OCI-LY3 (cell line): ENCODE data around the gene RBM4B.
A peak's percentile ranks its signal among the peaks of the same experiment; 100 is the strongest.

Experiments used
- H2AFZ ChIP-seq: fragments of 200-600, 300-600 bp; shearing (Covaris generic); 2 replicates; pipeline ENCODE4 v1.6.0; 2014; ENCODE audit warnings: antibody characterized with exemption, low read depth, low read length
- H3K27ac ChIP-seq: fragments of 200-600, 300-600 bp; sonication (generic); 2 replicates; pipeline ENCODE4 v1.5.1; 2014; ENCODE audit warnings: mild to moderate bottlenecking, low read length, moderate library complexity, mixed read lengths
- H3K27me3 ChIP-seq: fragments of 200-600, 300-600 bp; sonication (generic); 2 replicates; pipeline ENCODE4 v1.6.1; 2014; ENCODE audit warnings: low read depth, low read length, mixed read lengths
- H3K36me3 ChIP-seq: fragments of 200-600, 300-600 bp; sonication (generic); replicated peaks from 2 replicates; pipeline ENCODE3; 2014; ENCODE audit warnings: low read depth, low read length, mixed read lengths
- H3K4me1 ChIP-seq: fragments of 300-600, 200-600 bp; sonication (generic); 2 replicates; pipeline ENCODE4 v1.6.1; 2014; ENCODE audit warnings: low read length, mixed read lengths
- H3K4me2 ChIP-seq: fragments of 200-600, 300-600 bp; sonication (generic); 2 replicates; pipeline ENCODE4 v1.6.1; 2014; ENCODE audit warnings: low read length, mixed read lengths
- H3K4me3 ChIP-seq: fragments of 300-600, 200-600 bp; sonication (generic); 2 replicates; pipeline ENCODE4 v1.5.1; 2014; ENCODE audit warnings: antibody characterized with exemption, mild to moderate bottlenecking, low read length, moderate library complexity
- H3K79me2 ChIP-seq: fragments of 300-600, 200-600 bp; shearing (Covaris generic); 2 replicates; pipeline ENCODE4 v1.6.1; 2014; ENCODE audit warnings: mild to moderate bottlenecking, low read length, mixed read lengths
- H3K9ac ChIP-seq: fragments of 300-600, 200-600 bp; shearing (Covaris generic); 2 replicates; pipeline ENCODE4 v1.6.0; 2014; ENCODE audit warnings: mild to moderate bottlenecking, low read length, moderate library complexity
- H3K9me3 ChIP-seq: fragments of 200-600, 300-600 bp; shearing (Covaris generic); 2 replicates; pipeline ENCODE4 v1.6.1; 2014; ENCODE audit warnings: low read length, mixed read lengths; ENCODE audit not compliant: insufficient read depth
- H4K20me1 ChIP-seq: fragments of 200-600, 300-600 bp; sonication (generic); 2 replicates; pipeline ENCODE4 v1.6.1; 2016; ENCODE audit warnings: low read length, mixed read lengths; ENCODE audit not compliant: insufficient read depth
- EZH2phosphoT487 ChIP-seq: fragments of 200-600 bp; shearing (Covaris generic); IDR thresholded peaks from 2 replicates; pipeline ENCODE4 v1.6.1; 2018; ENCODE audit warnings: antibody characterized with exemption, mixed run types, low read depth
- TF ChIP-seq, protein P1 (sequence below): fragments of 200-600, 300-600 bp; sonication (generic); IDR thresholded peaks from 2 replicates; pipeline ENCODE4 v1.5.1; 2014; ENCODE audit warnings: antibody characterized with exemption, low read length, low read depth

The RBM4B gene

DNA sequence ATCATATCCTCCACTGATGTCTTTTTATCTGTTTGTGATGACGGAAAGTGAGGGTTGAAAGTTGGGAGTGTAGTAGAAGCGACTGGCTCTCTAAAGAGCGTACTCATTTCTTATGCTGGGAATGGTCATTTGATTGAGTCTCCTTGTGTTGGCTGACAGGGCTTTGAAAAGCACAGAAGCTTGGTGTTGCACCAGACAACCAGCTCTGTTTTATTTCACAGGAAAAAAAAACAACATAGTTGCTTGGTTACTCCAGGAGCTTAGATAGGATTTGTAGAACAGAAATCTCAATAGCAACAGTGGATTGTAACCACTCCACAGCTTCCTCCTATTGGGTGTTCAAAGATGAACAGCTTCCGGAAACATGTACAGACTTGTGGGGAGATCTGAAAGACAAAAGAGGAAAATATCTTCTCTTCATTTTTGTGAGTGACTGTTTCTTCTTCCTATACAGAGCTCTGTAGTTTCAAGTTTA is 58.6 kb downstream of the RBM4B start:
- peaks cover 70% of the 10 kb centered on the region for H4K20me1 ChIP-seq
- H3K9me3 ChIP-seq = no peaks in the 10 kb centered on the region
- H3K79me2 ChIP-seq = peaks cover 92% of the 10 kb centered on the region
- peak overlapping the region; percentile 88 for H3K4me3 ChIP-seq
- H3K27ac ChIP-seq = peak overlapping the region; percentile 21
- no peak overlapping the region for H2AFZ ChIP-seq
- no peak overlapping the region for H3K9ac ChIP-seq
- TF ChIP-seq, protein P1, sequence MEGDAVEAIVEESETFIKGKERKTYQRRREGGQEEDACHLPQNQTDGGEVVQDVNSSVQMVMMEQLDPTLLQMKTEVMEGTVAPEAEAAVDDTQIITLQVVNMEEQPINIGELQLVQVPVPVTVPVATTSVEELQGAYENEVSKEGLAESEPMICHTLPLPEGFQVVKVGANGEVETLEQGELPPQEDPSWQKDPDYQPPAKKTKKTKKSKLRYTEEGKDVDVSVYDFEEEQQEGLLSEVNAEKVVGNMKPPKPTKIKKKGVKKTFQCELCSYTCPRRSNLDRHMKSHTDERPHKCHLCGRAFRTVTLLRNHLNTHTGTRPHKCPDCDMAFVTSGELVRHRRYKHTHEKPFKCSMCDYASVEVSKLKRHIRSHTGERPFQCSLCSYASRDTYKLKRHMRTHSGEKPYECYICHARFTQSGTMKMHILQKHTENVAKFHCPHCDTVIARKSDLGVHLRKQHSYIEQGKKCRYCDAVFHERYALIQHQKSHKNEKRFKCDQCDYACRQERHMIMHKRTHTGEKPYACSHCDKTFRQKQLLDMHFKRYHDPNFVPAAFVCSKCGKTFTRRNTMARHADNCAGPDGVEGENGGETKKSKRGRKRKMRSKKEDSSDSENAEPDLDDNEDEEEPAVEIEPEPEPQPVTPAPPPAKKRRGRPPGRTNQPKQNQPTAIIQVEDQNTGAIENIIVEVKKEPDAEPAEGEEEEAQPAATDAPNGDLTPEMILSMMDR = no peak
- no peak for TF ChIP-seq EZH2phosphoT487
- no peaks in the 10 kb centered on the region for H3K27me3 ChIP-seq
- H3K36me3 ChIP-seq = peaks cover 51% of the 10 kb centered on the region
- peak overlapping the region; percentile 94 for H3K4me2 ChIP-seq
- H3K4me1 ChIP-seq = peaks cover 27% of the 10 kb centered on the region

DNA sequence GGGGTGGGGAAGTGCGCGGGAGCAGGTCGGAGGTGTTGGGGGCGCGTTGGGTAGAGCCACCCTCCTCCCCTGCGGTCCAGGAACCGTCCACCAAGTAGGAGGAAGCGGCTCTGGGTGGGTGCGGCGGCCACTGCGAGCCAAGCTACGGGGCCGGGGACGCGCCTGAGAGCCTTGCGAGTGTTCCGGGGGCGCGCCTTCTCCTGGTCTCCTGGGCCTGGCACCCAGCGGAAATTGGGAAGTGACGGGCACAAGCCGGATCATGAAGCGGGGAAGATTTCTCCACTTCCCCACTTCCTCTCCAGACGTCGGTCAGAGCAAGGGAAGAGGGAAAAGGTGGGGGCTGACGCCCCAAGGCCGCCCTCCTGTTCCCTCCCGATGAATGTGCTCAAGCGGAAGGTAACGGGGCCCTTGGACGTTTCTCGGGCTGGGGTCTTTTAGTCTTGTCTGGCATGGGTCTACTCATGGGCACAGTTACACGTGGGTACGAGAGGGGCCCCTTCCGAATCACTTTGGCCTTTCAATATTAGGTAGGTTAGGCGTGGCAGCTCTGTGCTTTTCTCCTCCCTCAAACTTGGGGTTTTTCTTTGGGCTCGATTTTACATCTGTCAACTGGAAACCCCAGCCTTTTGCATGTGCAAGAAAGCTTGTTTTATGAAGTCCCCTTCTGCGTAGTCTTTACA is 60.4 kb downstream of the RBM4B start:
- no peaks in the 10 kb centered on the region for H3K27me3 ChIP-seq
- TF ChIP-seq, protein P1 = no peak
- no peak for TF ChIP-seq EZH2phosphoT487
- peak overlapping the region; percentile 88 for H3K4me3 ChIP-seq
- H3K36me3 ChIP-seq = peaks cover 33% of the 10 kb centered on the region
- peaks cover 74% of the 10 kb centered on the region for H3K79me2 ChIP-seq
- peak overlapping the region; percentile 94 for H3K4me2 ChIP-seq
- H4K20me1 ChIP-seq = peaks cover 52% of the 10 kb centered on the region
- peak overlapping the region; percentile 86 for H3K9ac ChIP-seq
- H2AFZ ChIP-seq = no peak overlapping the region
- no peaks in the 10 kb centered on the region for H3K9me3 ChIP-seq
- peaks cover 27% of the 10 kb centered on the region for H3K4me1 ChIP-seq
- peak overlapping the region; percentile 74 for H3K27ac ChIP-seq

GRCh38 chr11:66616379-66617154 is 61.1 kb downstream of the RBM4B start, which contains the start of gene RBM14:
TSS of gene RBM14 (plus strand) at chr11:66616630. CDS start at chr11:66616721, 91 bp downstream.
- Histone ChIP-seq H4K20me1 (peaks cover 45% of the 10 kb centered on the region), H3K4me3 (peak within 1 kb of the TSS; percentile 88), H3K79me2 (peaks cover 67% of the 10 kb centered on the region), H3K4me1 (peaks cover 27% of the 10 kb centered on the region), H3K4me2 (peak within 1 kb of the TSS; percentile 94), H3K27me3 (no peaks in the 10 kb centered on the region), H2AFZ (no peak within 1 kb of the TSS; the same call in 1 of the 2 replicates), H3K27ac (peak within 1 kb of the TSS; percentile 74), H3K9me3 (no peaks in the 10 kb centered on the region), H3K9ac (peak within 1 kb of the TSS; percentile 87), H3K36me3 (peaks cover 32% of the 10 kb centered on the region)
- TF ChIP-seq, protein P1 = no peak
- no peak for TF ChIP-seq EZH2phosphoT487
